Stomach smooth muscle (tissue), 2 donors: ENCODE measurements around the gene GPC1.

Experiments used
- H3K27ac ChIP-seq: one replicate; pipeline ENCODE4 v1.7.0; 2013; ENCODE audit warnings: mild to moderate bottlenecking, low read length, inconsistent platforms
- H3K27me3 ChIP-seq, 2 donors: one replicate each; pipeline ENCODE4 v1.7.0; 2013; ENCODE audit warnings: low read length in 2 of 2; ENCODE audit not compliant: insufficient read depth in 2 of 2, control insufficient read depth in 1 of 2
- H3K36me3 ChIP-seq, 2 donors: one replicate each; pipeline ENCODE4 v1.7.0; 2013; ENCODE audit warnings: low read length in 2 of 2; ENCODE audit not compliant: control insufficient read depth in 2 of 2, insufficient read depth in 2 of 2
- H3K4me1 ChIP-seq: one replicate; pipeline ENCODE4 v1.7.0; 2013; ENCODE audit warnings: low read length; ENCODE audit not compliant: control insufficient read depth, insufficient read depth
- H3K4me3 ChIP-seq, 2 donors: one replicate each; pipeline ENCODE4 v1.7.0; 2013; ENCODE audit warnings: low read length in 2 of 2
- H3K9ac ChIP-seq, 2 donors: one replicate each; pipeline ENCODE4 v1.7.0; 2013; ENCODE audit warnings: low read length in 2 of 2, mild to moderate bottlenecking in 1 of 2
- H3K9me3 ChIP-seq, 2 donors: one replicate each; pipeline ENCODE4 v1.7.0; 2013; ENCODE audit warnings: low read length in 2 of 2; ENCODE audit not compliant: control insufficient read depth in 2 of 2
- donor health status: healthy.
- donor health status: Pancreatic carcinoma.

GPC1 gene

GRCh38 chr2:240502059-240502429 lies 66.6 kb downstream of the GPC1 start:
- H3K27me3 ChIP-seq: no peaks in the 10 kb centered on the region
- H3K27ac ChIP-seq: no peak overlapping the region
- H3K4me3 ChIP-seq: no peak overlapping the region
- H3K9ac ChIP-seq: no peak overlapping the region
- H3K36me3 ChIP-seq: no peaks in the 10 kb centered on the region
- H3K4me1 ChIP-seq: no peaks in the 10 kb centered on the region
- H3K9me3 ChIP-seq: no peaks in the 10 kb centered on the region

- Histone ChIP-seq H3K9ac (no peak overlapping the region), H3K27me3 (no peaks in the 10 kb centered on the region), H3K9me3 (no peaks in the 10 kb centered on the region), H3K4me3 (no peak overlapping the region), H3K27ac (no peak overlapping the region), H3K4me1 (no peaks in the 10 kb centered on the region), H3K36me3 (no peaks in the 10 kb centered on the region)
These were observed 67.1 kb downstream of the GPC1 start for GRCh38 chr2:240502430-240503121.

GRCh38 chr2:240503375-240503774 lies 67.9 kb downstream of the GPC1 start:
- Histone ChIP-seq H3K9ac (no peak overlapping the region), H3K4me1 (no peaks in the 10 kb centered on the region), H3K27ac (no peak overlapping the region), H3K36me3 (no peaks in the 10 kb centered on the region), H3K4me3 (no peak overlapping the region), H3K9me3 (no peaks in the 10 kb centered on the region), H3K27me3 (no peaks in the 10 kb centered on the region)

- H3K4me3 ChIP-seq: no peak overlapping the region
- no peak overlapping the region for H3K27ac ChIP-seq
- H3K27me3 ChIP-seq: no peaks in the 10 kb centered on the region
- no peaks in the 10 kb centered on the region for H3K4me1 ChIP-seq
- H3K36me3 ChIP-seq: no peaks in the 10 kb centered on the region
- no peak overlapping the region for H3K9ac ChIP-seq
- H3K9me3 ChIP-seq: no peaks in the 10 kb centered on the region
These were observed 68.4 kb downstream of the GPC1 start for GRCh38 chr2:240503848-240504247.

GRCh38 chr2:240505910-240506309 lies 70.4 kb downstream of the GPC1 start:
- no peaks in the 10 kb centered on the region for H3K36me3 ChIP-seq
- no peaks in the 10 kb centered on the region for H3K27me3 ChIP-seq

GRCh38 chr2:240506406-240507059 lies 71.1 kb downstream of the GPC1 start:
- no peaks in the 10 kb centered on the region for H3K4me1 ChIP-seq
- no peaks in the 10 kb centered on the region for H3K27me3 ChIP-seq
- H3K9ac ChIP-seq: no peak overlapping the region
- no peak overlapping the region for H3K27ac ChIP-seq
- H3K9me3 ChIP-seq: no peaks in the 10 kb centered on the region
- H3K36me3 ChIP-seq: no peaks in the 10 kb centered on the region
- no peak overlapping the region for H3K4me3 ChIP-seq

More at GRCh38 chr2:240505910-240506309, 70.4 kb downstream of the GPC1 start:
- H3K4me3 ChIP-seq: no peak overlapping the region
- H3K9me3 ChIP-seq: no peaks in the 10 kb centered on the region
- H3K9ac ChIP-seq: no peak overlapping the region
- H3K4me1 ChIP-seq: no peaks in the 10 kb centered on the region
- no peak overlapping the region for H3K27ac ChIP-seq

GRCh38 chr2:240507060-240507777 lies 71.8 kb downstream of the GPC1 start:
- no peak overlapping the region for H3K27ac ChIP-seq
- H3K9ac ChIP-seq: no peak overlapping the region
- H3K4me3 ChIP-seq: no peak overlapping the region
- H3K9me3 ChIP-seq: no peaks in the 10 kb centered on the region
- H3K27me3 ChIP-seq: no peaks in the 10 kb centered on the region
- peaks cover 0 to 3% of the 10 kb centered on the region in 2 donors for H3K36me3 ChIP-seq
- no peaks in the 10 kb centered on the region for H3K4me1 ChIP-seq

- Histone ChIP-seq H3K27ac (no peak overlapping the region), H3K9me3 (no peaks in the 10 kb centered on the region), H3K27me3 (no peaks in the 10 kb centered on the region), H3K36me3 (peaks cover 0 to 3% of the 10 kb centered on the region in 2 donors), H3K4me3 (no peak overlapping the region), H3K4me1 (no peaks in the 10 kb centered on the region), H3K9ac (no peak overlapping the region)
These were observed 72.4 kb downstream of the GPC1 start for GRCh38 chr2:240507778-240508251.

GRCh38 chr2:240508832-240509545 lies 73.5 kb downstream of the GPC1 start:
- H3K27me3 ChIP-seq: no peaks in the 10 kb centered on the region

GRCh38 chr2:240509667-240510512 lies 74.4 kb downstream of the GPC1 start:
- Histone ChIP-seq H3K36me3 (peaks cover 0 to 3% of the 10 kb centered on the region in 2 donors), H3K4me3 (no peak overlapping the region), H3K9ac (no peak overlapping the region), H3K27me3 (no peaks in the 10 kb centered on the region), H3K27ac (no peak overlapping the region), H3K9me3 (no peaks in the 10 kb centered on the region), H3K4me1 (no peaks in the 10 kb centered on the region)

More at GRCh38 chr2:240508832-240509545, 73.5 kb downstream of the GPC1 start:
- H3K4me1 ChIP-seq: no peaks in the 10 kb centered on the region
- no peak overlapping the region for H3K9ac ChIP-seq
- no peaks in the 10 kb centered on the region for H3K9me3 ChIP-seq
- peaks cover 0 to 3% of the 10 kb centered on the region in 2 donors for H3K36me3 ChIP-seq
- no peak overlapping the region for H3K4me3 ChIP-seq
- H3K27ac ChIP-seq: no peak overlapping the region
